Measurements from ENCODE around the gene PAH.

Gene PAH

DNA sequence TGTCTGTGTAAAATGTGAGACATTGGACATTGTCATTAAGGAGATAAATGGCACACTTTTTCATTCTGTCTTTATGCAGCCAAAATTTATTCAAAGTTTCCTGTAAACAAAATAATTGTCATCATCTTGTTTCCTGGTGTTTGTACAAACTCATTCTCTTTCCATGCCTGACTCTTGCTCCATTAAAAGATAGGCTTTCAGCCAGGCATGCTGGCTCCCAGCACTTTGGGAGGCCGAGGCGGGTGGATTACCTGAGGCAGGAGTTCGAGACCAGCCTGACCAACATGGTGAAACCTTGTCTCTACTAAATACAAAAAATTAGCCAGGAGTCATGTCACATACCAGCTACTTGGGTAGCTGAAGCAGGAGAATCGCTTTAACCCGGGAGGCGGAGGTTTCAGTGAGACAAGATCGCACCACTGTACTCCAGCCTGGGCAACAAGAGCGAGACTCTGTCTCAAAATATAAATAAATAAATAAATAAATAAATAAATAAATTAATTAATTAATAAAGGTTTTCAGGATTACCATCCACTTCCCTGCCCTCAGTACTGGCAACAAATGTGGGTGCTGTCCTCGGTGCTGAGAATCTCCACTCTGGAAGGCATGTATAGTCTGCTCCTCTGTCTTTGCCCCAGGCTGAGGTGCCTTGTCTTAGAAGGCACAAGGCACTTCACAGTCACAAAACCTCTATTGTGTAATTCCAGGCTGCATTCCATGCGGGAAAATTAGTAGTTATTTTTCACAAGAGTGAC, 83.2 kb downstream of the PAH start:
- CTCF ChIA-PET = no interaction called here
- H3K36me3 ChIP-seq (ENCODE audit: control insufficient read depth in 2 of 2, insufficient read depth in 1 of 2, low read length in 2 of 2) = no peaks in the 10 kb centered on the region
- H3K4me3 ChIP-seq (ENCODE audit: low read depth, low read length) = no peak overlapping the region
- no peaks in the 10 kb centered on the region for H3K4me1 ChIP-seq (ENCODE audit: control insufficient read depth, insufficient read depth, low read length)
- POLR2A ChIA-PET = no interaction called here
- no peak overlapping the region for H3K27ac ChIP-seq (ENCODE audit: extremely low read depth, low read depth, low read length)
- no peaks in the 10 kb centered on the region for H3K9me3 ChIP-seq (ENCODE audit: control insufficient read depth, insufficient read depth, low read depth, low read length)
- no peak for TF ChIP-seq GLI2 (tag by site-specific recombination; IDR thresholded peaks at IDR 0.05; ENCODE audit: borderline replicate concordance, low read depth)
- no peak for TF ChIP-seq ZNF624 (tag by site-specific recombination; IDR thresholded peaks at IDR 0.05)
- no peak for TF ChIP-seq ZNF621 (tag by site-specific recombination; IDR thresholded peaks at IDR 0.05)
- no peak for TF ChIP-seq ZBTB17 (tag by site-specific recombination; IDR thresholded peaks at IDR 0.05)
- no peak for TF ChIP-seq SP2 (tag by site-specific recombination; IDR thresholded peaks at IDR 0.05)
- no peak for TF ChIP-seq ZNF433 (tag by site-specific recombination; IDR thresholded peaks at IDR 0.05; ENCODE audit: low read depth)
- TF ChIP-seq ZNF530 (tag by site-specific recombination; IDR thresholded peaks at IDR 0.05; ENCODE audit: low read depth) = no peak
- TF ChIP-seq, protein P1, sequence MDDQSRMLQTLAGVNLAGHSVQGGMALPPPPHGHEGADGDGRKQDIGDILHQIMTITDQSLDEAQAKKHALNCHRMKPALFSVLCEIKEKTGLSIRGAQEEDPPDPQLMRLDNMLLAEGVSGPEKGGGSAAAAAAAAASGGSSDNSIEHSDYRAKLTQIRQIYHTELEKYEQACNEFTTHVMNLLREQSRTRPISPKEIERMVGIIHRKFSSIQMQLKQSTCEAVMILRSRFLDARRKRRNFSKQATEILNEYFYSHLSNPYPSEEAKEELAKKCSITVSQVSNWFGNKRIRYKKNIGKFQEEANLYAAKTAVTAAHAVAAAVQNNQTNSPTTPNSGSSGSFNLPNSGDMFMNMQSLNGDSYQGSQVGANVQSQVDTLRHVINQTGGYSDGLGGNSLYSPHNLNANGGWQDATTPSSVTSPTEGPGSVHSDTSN (CRISPR knock-in tag; IDR thresholded peaks at IDR 0.05) = no peak
- TF ChIP-seq ZNF837 (tag by site-specific recombination; IDR thresholded peaks at IDR 0.05) = no peak
- TF ChIP-seq ZNF211 (tag by site-specific recombination; IDR thresholded peaks at IDR 0.05; ENCODE audit: low read depth) = no peak
- TF ChIP-seq, protein P2, sequence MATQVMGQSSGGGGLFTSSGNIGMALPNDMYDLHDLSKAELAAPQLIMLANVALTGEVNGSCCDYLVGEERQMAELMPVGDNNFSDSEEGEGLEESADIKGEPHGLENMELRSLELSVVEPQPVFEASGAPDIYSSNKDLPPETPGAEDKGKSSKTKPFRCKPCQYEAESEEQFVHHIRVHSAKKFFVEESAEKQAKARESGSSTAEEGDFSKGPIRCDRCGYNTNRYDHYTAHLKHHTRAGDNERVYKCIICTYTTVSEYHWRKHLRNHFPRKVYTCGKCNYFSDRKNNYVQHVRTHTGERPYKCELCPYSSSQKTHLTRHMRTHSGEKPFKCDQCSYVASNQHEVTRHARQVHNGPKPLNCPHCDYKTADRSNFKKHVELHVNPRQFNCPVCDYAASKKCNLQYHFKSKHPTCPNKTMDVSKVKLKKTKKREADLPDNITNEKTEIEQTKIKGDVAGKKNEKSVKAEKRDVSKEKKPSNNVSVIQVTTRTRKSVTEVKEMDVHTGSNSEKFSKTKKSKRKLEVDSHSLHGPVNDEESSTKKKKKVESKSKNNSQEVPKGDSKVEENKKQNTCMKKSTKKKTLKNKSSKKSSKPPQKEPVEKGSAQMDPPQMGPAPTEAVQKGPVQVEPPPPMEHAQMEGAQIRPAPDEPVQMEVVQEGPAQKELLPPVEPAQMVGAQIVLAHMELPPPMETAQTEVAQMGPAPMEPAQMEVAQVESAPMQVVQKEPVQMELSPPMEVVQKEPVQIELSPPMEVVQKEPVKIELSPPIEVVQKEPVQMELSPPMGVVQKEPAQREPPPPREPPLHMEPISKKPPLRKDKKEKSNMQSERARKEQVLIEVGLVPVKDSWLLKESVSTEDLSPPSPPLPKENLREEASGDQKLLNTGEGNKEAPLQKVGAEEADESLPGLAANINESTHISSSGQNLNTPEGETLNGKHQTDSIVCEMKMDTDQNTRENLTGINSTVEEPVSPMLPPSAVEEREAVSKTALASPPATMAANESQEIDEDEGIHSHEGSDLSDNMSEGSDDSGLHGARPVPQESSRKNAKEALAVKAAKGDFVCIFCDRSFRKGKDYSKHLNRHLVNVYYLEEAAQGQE (tag by site-specific recombination; IDR thresholded peaks at IDR 0.05) = peak; percentile 88
- no peak for TF ChIP-seq ZNF138 (tag by site-specific recombination; IDR thresholded peaks at IDR 0.05; ENCODE audit: borderline replicate concordance)
- TF ChIP-seq, protein P3, sequence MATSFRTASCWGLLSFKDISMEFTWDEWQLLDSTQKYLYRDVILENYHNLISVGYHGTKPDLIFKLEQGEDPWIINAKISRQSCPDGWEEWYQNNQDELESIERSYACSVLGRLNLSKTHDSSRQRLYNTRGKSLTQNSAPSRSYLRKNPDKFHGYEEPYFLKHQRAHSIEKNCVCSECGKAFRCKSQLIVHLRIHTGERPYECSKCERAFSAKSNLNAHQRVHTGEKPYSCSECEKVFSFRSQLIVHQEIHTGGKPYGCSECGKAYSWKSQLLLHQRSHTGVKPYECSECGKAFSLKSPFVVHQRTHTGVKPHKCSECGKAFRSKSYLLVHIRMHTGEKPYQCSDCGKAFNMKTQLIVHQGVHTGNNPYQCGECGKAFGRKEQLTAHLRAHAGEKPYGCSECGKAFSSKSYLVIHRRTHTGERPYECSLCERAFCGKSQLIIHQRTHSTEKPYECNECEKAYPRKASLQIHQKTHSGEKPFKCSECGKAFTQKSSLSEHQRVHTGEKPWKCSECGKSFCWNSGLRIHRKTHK (tag by site-specific recombination; IDR thresholded peaks at IDR 0.05) = no peak
- TF ChIP-seq ZNF404 (tag by site-specific recombination; IDR thresholded peaks at IDR 0.05) = no peak
- TF ChIP-seq ZNF157 (tag by site-specific recombination; IDR thresholded peaks at IDR 0.05) = no peak
- TF ChIP-seq ZNF664 (tag by site-specific recombination; IDR thresholded peaks at IDR 0.05) = no peak
- TF ChIP-seq, protein P4, sequence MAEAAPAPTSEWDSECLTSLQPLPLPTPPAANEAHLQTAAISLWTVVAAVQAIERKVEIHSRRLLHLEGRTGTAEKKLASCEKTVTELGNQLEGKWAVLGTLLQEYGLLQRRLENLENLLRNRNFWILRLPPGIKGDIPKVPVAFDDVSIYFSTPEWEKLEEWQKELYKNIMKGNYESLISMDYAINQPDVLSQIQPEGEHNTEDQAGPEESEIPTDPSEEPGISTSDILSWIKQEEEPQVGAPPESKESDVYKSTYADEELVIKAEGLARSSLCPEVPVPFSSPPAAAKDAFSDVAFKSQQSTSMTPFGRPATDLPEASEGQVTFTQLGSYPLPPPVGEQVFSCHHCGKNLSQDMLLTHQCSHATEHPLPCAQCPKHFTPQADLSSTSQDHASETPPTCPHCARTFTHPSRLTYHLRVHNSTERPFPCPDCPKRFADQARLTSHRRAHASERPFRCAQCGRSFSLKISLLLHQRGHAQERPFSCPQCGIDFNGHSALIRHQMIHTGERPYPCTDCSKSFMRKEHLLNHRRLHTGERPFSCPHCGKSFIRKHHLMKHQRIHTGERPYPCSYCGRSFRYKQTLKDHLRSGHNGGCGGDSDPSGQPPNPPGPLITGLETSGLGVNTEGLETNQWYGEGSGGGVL (tag by site-specific recombination; IDR thresholded peaks at IDR 0.05) = no peak
- TF ChIP-seq, protein P5, sequence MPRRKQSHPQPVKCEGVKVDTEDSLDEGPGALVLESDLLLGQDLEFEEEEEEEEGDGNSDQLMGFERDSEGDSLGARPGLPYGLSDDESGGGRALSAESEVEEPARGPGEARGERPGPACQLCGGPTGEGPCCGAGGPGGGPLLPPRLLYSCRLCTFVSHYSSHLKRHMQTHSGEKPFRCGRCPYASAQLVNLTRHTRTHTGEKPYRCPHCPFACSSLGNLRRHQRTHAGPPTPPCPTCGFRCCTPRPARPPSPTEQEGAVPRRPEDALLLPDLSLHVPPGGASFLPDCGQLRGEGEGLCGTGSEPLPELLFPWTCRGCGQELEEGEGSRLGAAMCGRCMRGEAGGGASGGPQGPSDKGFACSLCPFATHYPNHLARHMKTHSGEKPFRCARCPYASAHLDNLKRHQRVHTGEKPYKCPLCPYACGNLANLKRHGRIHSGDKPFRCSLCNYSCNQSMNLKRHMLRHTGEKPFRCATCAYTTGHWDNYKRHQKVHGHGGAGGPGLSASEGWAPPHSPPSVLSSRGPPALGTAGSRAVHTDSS (tag by site-specific recombination; IDR thresholded peaks at IDR 0.05) = no peak
- TF ChIP-seq, protein P6, sequence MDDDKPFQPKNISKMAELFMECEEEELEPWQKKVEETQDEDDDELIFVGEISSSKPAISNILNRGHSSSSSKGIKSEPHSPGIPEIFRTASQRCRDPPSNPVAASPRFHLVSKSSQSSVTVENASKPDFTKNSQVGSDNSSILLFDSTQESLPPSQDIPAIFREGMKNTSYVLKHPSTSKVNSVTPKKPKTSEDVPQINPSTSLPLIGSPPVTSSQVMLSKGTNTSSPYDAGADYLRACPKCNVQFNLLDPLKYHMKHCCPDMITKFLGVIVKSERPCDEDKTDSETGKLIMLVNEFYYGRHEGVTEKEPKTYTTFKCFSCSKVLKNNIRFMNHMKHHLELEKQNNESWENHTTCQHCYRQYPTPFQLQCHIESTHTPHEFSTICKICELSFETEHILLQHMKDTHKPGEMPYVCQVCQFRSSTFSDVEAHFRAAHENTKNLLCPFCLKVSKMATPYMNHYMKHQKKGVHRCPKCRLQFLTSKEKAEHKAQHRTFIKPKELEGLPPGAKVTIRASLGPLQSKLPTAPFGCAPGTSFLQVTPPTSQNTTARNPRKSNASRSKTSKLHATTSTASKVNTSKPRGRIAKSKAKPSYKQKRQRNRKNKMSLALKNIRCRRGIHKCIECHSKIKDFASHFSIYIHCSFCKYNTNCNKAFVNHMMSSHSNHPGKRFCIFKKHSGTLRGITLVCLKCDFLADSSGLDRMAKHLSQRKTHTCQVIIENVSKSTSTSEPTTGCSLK (tag by site-specific recombination; IDR thresholded peaks at IDR 0.05) = no peak
- no peak for TF ChIP-seq SETDB1 (IDR thresholded peaks at IDR 0.05; ENCODE audit: insufficient read length, low read length)
